ENCODE results near the gene TNFRSF11A.

Gene TNFRSF11A

DNA sequence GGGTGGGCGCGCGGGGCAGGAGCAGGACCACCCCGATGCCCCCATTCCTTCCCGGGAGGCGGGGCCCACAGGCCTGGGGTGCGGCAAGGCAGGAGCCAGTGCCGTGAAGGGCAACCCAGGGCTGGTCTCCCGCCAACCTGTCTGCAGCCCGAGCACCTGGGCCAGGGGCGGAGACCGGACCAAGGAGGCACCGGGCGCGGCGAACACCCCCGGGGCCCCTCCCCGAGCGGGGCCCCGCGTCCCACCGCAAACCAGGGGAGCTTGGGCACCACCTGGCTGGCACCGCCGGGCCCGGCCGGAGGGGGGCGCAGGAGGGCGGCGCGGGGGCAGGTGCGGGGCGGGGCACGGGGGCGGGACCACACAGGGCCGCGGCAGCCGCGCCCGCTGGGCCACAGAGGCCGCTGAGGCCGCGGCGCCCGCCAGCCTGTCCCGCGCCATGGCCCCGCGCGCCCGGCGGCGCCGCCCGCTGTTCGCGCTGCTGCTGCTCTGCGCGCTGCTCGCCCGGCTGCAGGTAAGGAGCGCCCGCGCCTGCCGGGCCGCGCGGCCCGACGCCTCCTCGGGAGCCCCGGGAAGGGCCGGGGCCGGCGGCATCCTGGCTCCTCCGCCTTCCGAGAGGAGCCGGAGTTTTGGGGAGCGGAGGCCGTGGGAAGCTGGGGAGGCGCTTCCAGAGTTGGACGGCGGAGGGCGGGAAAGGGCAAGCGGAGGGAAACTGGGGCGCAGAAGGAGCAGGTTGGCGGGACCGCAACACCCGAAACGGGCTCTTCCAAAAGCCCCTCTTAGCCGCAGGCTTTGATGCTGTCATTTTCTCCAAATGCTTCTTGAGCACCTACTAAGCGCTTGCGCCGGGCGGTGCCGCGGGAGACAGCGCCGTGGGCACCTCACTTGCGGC, at the start of gene TNFRSF11A:
Gene TNFRSF11A, plus strand, starts transcription at position 394 of the 889 bp plus-strand sequence. Its CDS starts 43 bp downstream, at position 437.
- no peak for DNase-seq

DNA sequence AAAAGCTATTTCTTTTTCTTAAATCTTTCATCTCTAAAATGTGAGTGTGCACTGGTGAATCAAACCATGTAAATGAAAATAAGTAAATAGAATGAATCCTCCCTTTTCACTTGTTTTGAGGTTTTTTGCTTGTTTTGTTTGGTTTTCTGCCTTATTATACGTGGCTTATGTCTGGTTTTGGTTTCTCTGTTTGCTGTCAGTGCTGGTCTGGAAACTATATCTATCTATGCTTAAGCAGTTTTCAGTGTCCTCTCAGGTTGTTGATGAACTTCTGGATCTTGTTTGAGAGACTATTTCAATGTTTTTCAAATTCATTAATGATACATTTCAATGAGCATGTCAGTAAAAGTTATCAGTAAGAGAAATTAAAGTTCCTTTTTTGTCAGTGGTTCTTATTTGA, 48.1 kb upstream of the TNFRSF11A start:
- DNase-seq, result no peak

DNA sequence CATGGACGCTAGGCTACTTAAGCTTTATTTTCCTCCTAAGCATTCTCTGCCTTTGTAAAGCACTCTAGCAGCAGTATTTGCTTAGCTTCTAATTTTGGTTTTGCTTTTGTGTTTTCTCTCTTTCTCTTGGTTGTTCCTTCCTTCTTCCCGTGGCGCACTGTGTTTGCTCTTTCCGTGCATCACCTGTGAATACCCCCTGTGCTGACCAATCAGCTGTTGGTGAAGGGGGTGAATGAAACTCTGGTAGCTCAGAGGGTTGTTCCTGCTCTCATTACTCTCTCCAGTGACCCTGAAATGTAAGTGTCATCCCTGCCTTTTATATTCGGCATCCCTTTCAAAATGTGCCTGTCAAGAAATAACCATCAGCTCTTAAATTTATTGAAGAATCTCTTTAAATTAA, 45.5 kb upstream of the TNFRSF11A start:
- no peak for DNase-seq

- DNase-seq, result no peak
These were observed 45.1 kb upstream of the TNFRSF11A start for GRCh38 chr18:62280058-62280457.

DNA sequence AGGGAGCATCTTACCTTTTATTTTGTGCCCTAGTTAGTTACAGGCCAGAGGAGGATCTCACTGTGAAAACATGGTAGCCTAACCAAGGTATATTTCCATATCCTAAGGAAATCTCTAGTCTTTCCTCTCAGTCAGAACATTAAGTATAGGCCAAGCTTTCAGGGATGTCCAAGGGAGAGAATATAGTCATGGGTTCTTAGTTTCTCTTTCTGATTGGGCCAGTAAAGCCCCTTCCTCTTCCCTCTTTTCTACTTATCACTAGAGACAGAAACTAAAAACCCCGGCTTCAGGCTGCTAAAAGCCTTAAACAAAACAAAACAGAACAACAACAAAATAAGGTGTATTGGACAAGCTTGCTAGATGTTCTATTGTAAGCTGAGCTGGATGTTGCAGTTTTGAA, 44.3 kb upstream of the TNFRSF11A start:
- no peak for DNase-seq

DNA sequence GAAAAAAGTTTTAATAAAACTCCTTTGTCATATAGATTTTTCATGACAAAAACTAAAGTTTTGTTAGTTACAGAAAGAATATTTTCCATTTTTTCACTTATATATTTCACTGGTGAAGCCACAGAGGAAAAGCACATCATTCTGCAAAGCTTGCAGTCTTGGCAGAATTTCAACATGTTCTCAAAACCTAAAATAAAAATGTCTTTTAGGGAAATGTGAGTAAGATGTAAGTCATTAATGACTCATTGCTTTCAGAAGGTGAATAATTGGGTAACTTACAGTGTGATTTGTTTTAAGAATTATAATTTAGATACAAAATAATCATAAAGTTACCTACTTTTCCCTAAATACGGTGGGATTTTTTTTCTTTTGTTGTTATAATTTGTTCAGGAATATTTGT, 43.4 kb upstream of the TNFRSF11A start:
- peak; percentile 57 for DNase-seq

DNA sequence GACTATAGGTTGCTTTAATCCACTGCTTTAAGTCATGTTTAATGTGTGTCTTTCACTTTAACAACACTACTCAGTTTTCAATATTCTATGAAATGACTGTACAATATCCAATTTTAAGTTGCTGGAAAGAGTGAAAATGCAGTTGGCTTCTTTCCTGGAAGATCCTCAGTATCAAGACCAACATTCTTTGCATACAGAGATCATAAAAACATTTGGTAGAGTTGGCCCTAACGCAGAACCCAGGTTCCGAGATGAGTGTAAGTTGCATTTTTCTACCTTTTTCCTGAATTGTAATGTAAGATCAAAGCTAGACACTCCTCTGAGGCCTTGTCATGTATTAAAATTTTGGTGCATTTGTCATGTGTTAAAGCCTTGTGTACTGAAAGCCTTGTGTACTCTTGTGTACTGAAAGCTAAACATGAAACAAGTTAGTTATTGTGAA, 42.9 kb upstream of the TNFRSF11A start:
- peak; percentile 53 for DNase-seq

DNA sequence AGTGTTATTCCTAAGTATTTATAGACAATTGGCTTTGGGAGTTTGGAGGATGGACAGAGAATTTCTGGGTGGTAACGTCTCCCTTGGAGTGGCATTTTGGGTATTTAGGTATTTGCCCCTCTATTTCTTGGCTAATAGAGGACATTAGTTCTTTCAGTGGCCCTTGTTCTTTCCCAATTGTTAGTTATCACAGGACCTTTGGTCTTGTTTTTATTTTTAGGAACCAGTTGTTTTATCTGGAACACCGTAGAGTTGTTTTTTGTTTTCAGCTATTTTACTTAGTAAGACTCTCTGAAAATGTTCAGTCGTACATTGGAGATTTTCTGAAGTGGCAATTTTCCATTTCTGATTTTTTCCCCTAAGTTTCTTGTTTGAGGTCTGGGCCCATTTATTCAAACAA, 40.5 kb upstream of the TNFRSF11A start:
- DNase-seq, result no peak

- DNase-seq, result no peak
These were observed 39.8 kb upstream of the TNFRSF11A start for GRCh38 chr18:62285281-62285680.

DNA sequence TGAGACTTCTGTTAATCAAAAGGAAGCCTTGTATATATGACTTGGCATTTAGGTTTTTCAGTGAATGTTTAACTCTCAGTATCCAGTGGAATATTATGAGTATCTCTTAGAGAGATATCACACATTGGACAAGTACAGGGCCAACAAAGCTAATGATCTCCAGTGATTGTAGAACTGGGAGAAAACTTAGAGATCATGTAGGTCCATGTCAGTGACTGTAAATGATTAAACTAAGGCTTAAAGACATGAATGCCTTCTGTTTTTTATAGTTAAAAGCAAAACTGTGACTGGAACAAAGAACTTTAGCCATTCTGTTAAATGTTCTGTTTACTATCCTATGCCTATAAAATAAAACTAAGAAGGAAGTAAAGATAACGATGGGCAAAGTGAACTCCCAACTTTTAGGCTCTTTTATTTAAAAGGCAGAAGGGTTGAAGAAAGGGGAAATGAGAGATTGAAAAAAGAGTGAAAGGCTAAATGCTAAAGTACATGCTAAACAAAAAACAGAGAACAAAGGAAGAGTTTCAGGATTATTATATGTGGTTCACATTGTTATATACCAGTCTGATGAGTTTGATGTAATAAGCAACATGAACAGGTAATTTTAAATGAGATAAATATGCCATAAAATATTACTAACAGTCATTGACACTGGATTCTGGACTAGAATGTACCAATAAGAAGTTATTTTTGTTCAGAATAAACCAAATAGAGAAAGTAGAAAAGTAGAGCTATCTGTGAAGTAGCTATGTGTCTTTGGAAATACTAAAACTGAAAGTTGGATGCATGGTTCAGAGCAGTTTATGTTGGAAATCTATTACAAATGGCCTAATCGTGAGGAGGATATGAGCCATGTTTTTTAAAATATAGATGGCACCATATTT, 37.1 kb upstream of the TNFRSF11A start:
- DNase-seq, result no peak

DNA sequence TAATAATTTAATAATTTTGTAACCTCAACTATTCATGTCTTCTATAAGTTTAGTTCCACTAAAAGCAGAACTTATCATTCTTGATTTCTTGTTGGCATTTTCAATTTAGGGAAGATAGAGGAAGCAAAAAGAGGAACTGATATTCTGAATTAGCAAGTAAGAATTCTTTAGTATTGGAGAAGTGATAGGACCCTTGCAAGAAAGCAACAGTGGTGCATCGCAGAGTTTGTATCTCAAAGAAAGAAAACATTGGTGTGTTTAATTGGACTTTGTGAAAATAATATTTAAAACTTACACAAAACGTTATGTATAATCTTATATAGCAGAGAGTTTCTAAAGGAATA, 36.5 kb upstream of the TNFRSF11A start:
- DNase-seq, result no peak

DNA sequence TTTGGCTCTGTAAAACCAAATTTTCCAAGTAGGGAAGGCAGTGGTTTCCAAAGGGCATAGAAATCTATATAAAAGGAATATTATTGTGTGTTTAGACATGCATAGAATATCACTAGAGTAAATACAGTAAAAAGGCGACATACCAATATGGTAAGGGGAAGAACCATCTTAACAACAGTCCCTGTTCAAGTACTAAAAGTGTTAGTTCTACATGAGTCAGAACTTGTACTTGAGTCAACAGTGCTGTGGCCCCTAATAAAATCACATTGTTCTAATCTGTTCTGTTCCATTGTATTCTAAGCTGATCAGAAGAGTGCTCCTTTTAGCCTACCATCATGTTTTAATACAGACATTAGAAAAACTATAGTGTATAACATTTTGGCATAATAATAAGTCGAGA, 36.1 kb upstream of the TNFRSF11A start:
- DNase-seq, result no peak

- DNase-seq, result no peak
These were observed 31.0 kb upstream of the TNFRSF11A start for GRCh38 chr18:62294073-62294472.

GRCh38 chr18:62300359-62300963, 24.6 kb upstream of the TNFRSF11A start:
- no peak for DNase-seq

GRCh38 chr18:62301322-62301721, 23.8 kb upstream of the TNFRSF11A start:
- no peak for DNase-seq

DNA sequence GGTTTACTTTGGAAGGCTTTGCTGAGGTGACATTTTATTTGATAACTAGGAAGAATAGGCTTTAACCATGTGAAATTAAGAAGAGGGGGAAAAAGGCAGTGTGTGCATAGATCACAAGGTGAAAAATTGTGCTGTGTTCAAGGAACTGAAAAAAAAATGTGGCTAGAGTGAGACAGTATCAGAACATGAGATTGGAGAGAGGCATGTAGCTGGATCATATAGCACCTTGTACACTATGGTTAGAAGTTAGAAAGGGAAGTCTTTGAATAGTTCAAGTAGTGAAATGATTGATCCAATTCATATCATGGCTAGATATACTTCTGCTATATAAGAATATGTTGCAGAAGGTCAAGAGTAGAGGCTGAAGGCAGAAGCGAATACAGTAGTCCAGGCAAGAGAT, 12.3 kb upstream of the TNFRSF11A start:
- no peak for DNase-seq

- no peak for DNase-seq
These were observed 6.6 kb upstream of the TNFRSF11A start for GRCh38 chr18:62318228-62319180.

GRCh38 chr18:62321201-62321600, 3.9 kb upstream of the TNFRSF11A start:
- no peak for DNase-seq

GRCh38 chr18:62323483-62324180, 1.5 kb upstream of the TNFRSF11A start:
- DNase-seq, result no peak

GRCh38 chr18:62324181-62324828, 805 bp upstream of the TNFRSF11A start:
- no peak for DNase-seq
